CD14-positive monocyte (primary cell): ENCODE measurements around the gene TMEM201. TPM values are rescaled to one million over a fixed set of nuclear protein-coding genes. Genes with fewer than 3 reads are reported as not detected.

Experiments used
- DNase-seq, 3 donors: peaks; one replicate each; pipeline ENCODE4 v3.0.0-alpha.2; 2011 to 2022
- H2AFZ ChIP-seq: 2 replicates; pipeline ENCODE4 v1.6.0; 2012; ENCODE audit warnings: mild to moderate bottlenecking, low read depth, low read length, inconsistent platforms; ENCODE audit not compliant: insufficient read depth, poor library complexity, severe bottlenecking
- H3K27ac ChIP-seq, 2 donors: 1 replicate in 1 of 2; 2 replicates in 1 of 2; pipeline ENCODE4 v1.5.1; 2012 to 2013; ENCODE audit warnings: low read length in 2 of 2, control low read depth in 1 of 2, inconsistent platforms in 1 of 2, low read depth in 1 of 2, mild to moderate bottlenecking in 1 of 2
- H3K27me3 ChIP-seq, 2 donors: one replicate each; pipeline versions ENCODE4 v1.6.0 to v1.6.1; 2011 to 2013; ENCODE audit warnings: low read length in 2 of 2; ENCODE audit not compliant: control insufficient read depth in 2 of 2, insufficient read depth in 2 of 2
- H3K36me3 ChIP-seq, 2 donors: replicated peaks in 1 of 2; 1 replicate in 1 of 2; 2 replicates in 1 of 2; pipeline versions ENCODE4 v1.5.1 to v1.6.1; 2012 to 2013; ENCODE audit warnings: low read length in 2 of 2, control low read depth in 1 of 2, inconsistent platforms in 1 of 2, mild to moderate bottlenecking in 1 of 2; ENCODE audit not compliant: insufficient read depth in 2 of 2, control insufficient read depth in 1 of 2
- H3K4me1 ChIP-seq, 2 donors: 1 replicate in 1 of 2; 2 replicates in 1 of 2; pipeline versions ENCODE4 v1.5.1 to v1.6.1; 2012 to 2013; ENCODE audit warnings: low read length in 2 of 2, control low read depth in 1 of 2, inconsistent platforms in 1 of 2, mild to moderate bottlenecking in 1 of 2, moderate library complexity in 1 of 2; ENCODE audit not compliant: insufficient read depth in 2 of 2, control insufficient read depth in 1 of 2
- H3K4me2 ChIP-seq: replicated peaks from 2 replicates; pipeline ENCODE3; 2012; ENCODE audit warnings: low read length, moderate library complexity, mild to moderate bottlenecking; ENCODE audit not compliant: poor library complexity, severe bottlenecking; ENCODE audit errors: extremely low read depth
- H3K4me3 ChIP-seq, 3 experiments: fragments of 200-600 bp in 1 of 3; sonication (generic) in 1 of 3; replicated peaks in 1 of 3; 1 replicate in 2 of 3; 2 replicates in 1 of 3; pipeline ENCODE4 v1.5.1; 2011 to 2013; ENCODE audit warnings: low read length in 3 of 3, mild to moderate bottlenecking in 3 of 3, control low read depth in 2 of 3, low read depth in 2 of 3, inconsistent platforms in 1 of 3, moderate library complexity in 1 of 3
- H3K79me2 ChIP-seq: 2 replicates; pipeline ENCODE4 v1.6.0; 2012; ENCODE audit warnings: mild to moderate bottlenecking, control low read depth, inconsistent platforms, low read length, moderate library complexity; ENCODE audit not compliant: insufficient read depth
- H3K9ac ChIP-seq: 2 replicates; pipeline ENCODE4 v1.6.0; 2017; ENCODE audit warnings: low read length, mild to moderate bottlenecking; ENCODE audit not compliant: insufficient read depth, poor library complexity, severe bottlenecking
- H3K9me3 ChIP-seq, 2 donors: replicated peaks in 1 of 2; 1 replicate in 1 of 2; 2 replicates in 1 of 2; pipeline versions ENCODE4 v1.5.1 to v1.6.1; 2012 to 2013; ENCODE audit warnings: low read length in 2 of 2, control low read depth in 1 of 2; ENCODE audit not compliant: control insufficient read depth in 1 of 2, insufficient read depth in 1 of 2
- H4K20me1 ChIP-seq: 2 replicates; pipeline ENCODE4 v1.6.0; 2012; ENCODE audit warnings: mild to moderate bottlenecking, low read length, control low read depth, moderate library complexity; ENCODE audit not compliant: insufficient read depth
- H3K27ac Mint-ChIP-seq, 7 donors: one replicate each; pipeline ENCODE4 v1.8.0; 2020; ENCODE audit warnings: mild to moderate bottlenecking in 7 of 7, mixed read lengths in 7 of 7, moderate library complexity in 6 of 7, inconsistent platforms in 2 of 7
- H3K27me3 Mint-ChIP-seq, 3 donors: one replicate each; pipeline ENCODE4 v1.8.0; 2021 to 2022; ENCODE audit warnings: low read depth in 3 of 3, mild to moderate bottlenecking in 3 of 3, mixed read lengths in 3 of 3, moderate library complexity in 3 of 3, inconsistent platforms in 1 of 3
- H3K36me3 Mint-ChIP-seq, 2 donors: one replicate each; pipeline ENCODE4 v1.8.0; 2020; ENCODE audit warnings: mixed read lengths in 2 of 2, inconsistent platforms in 1 of 2, mild to moderate bottlenecking in 1 of 2
- H3K4me1 Mint-ChIP-seq: one replicate; pipeline ENCODE4 v1.8.0; 2020; ENCODE audit warnings: mild to moderate bottlenecking, mixed read lengths
- H3K4me3 Mint-ChIP-seq, 2 donors: one replicate each; pipeline ENCODE4 v1.8.0; 2020; ENCODE audit warnings: mild to moderate bottlenecking in 2 of 2, mixed read lengths in 2 of 2, moderate library complexity in 1 of 2
- H3K9me3 Mint-ChIP-seq, 7 donors: one replicate each; pipeline ENCODE4 v1.8.0; 2020 to 2022; ENCODE audit warnings: mixed read lengths in 7 of 7, mild to moderate bottlenecking in 6 of 7, moderate library complexity in 6 of 7, inconsistent platforms in 2 of 7
- CTCF ChIP-seq: fragments of 200-600 bp; IDR thresholded peaks from one replicate; pipeline ENCODE4 v1.8.0; 2022; ENCODE audit warnings: antibody characterized with exemption, mild to moderate bottlenecking
- WGBS: methylation state at CpG from one replicate; pipeline ENCODE4 v1.1.5; 2013; ENCODE audit warnings: missing lambda C conversion rate; ENCODE audit not compliant: insufficient coverage; 5-methylcytosine and 5-hydroxymethylcytosine counted together
- intact Hi-C, 2 donors: fragments of 100-400 bp; cut with micrococcal nuclease; formaldehyde crosslinking; loops; one replicate each; pipeline versions ENCODE4 v1.15.0 to v1.15.1; 2023
- polyA plus RNA-seq, 3 donors: library from polyadenylated mRNA; depleted of rRNA in 1 of 3; unstranded in 2 of 3; stranded (reverse) in 1 of 3; fragments of 300-500 nt in 2 of 3; fragments of >200 nt in 1 of 3; fragmentation: Illumina TruSeq in 2 of 3; gene quantifications; 1 replicate in 2 of 3; 2 replicates in 1 of 3; pipeline ENCODE4 v1.2.3, GENCODE V29; 2012 to 2021

The TMEM201 gene
- polyA plus RNA-seq, 3 donors, result 0.37 to 3.7 (median 0.37) TPM

- TF ChIP-seq CTCF, result no peak
- peaks cover 45% of the 10 kb centered on the region for H3K4me1 Mint-ChIP-seq
- Histone ChIP-seq H3K27ac (peak overlapping the region in 1 of 2 donors; percentile 65), H3K27me3 (peaks cover 0 to 4% of the 10 kb centered on the region in 2 donors), H2AFZ (peak overlapping the region; percentile 61), H4K20me1 (peaks cover 18% of the 10 kb centered on the region), H3K9ac (peak overlapping the region; percentile 36), H3K36me3 (peaks cover 3 to 9% of the 10 kb centered on the region in 2 donors), H3K79me2 (peaks cover 50% of the 10 kb centered on the region), H3K4me3 (peak overlapping the region in 1 of 3 experiments; percentile 55), H3K4me1 (peaks cover 48 to 53% of the 10 kb centered on the region in 2 donors), H3K9me3 (no peaks in the 10 kb centered on the region), H3K4me2 (peak overlapping the region; percentile 50)
- DNase-seq, result no peak
- no peaks in the 10 kb centered on the region for H3K9me3 Mint-ChIP-seq
- H3K27me3 Mint-ChIP-seq, result peaks cover 3 to 5% (median 5%) of the 10 kb centered on the region in 3 donors
- H3K4me3 Mint-ChIP-seq, result peak overlapping the region; percentile 50 to 68
- intact Hi-C loops, result no loop called here
- peaks cover 16% of the 10 kb centered on the region in 2 donors for H3K36me3 Mint-ChIP-seq
- peak overlapping the region in 4 of 7 donors; percentile 12 to 75 (median 47) for H3K27ac Mint-ChIP-seq
- WGBS, result 56% methylated on average over 8 of the region's 9 CpGs
These were observed 4.4 kb downstream of the TMEM201 start for GRCh38 chr1:9593147-9593491.

GRCh38 chr1:9593492-9594465, 5.1 kb downstream of the TMEM201 start:
- 62% methylated on average over 22 of the region's 25 CpGs for WGBS
- Histone ChIP-seq H3K4me2 (peak overlapping the region; percentile 50), H3K36me3 (peaks cover 7 to 9% of the 10 kb centered on the region in 2 donors), H2AFZ (peak overlapping the region; percentile 61), H3K27ac (peak overlapping the region in 1 of 2 donors; percentile 65), H4K20me1 (peaks cover 18% of the 10 kb centered on the region), H3K4me3 (peak overlapping the region in 1 of 3 experiments; percentile 55), H3K9ac (peak overlapping the region; percentile 36), H3K4me1 (peaks cover 46 to 51% of the 10 kb centered on the region in 2 donors), H3K9me3 (no peaks in the 10 kb centered on the region), H3K27me3 (peaks cover 0 to 4% of the 10 kb centered on the region in 2 donors), H3K79me2 (peaks cover 50% of the 10 kb centered on the region)
- no peak for TF ChIP-seq CTCF
- peak; percentile 75 to 78 (median 76) for DNase-seq
- Mint-ChIP-seq H3K27me3 (peaks cover 3 to 5% (median 5%) of the 10 kb centered on the region in 3 donors), H3K36me3 (peaks cover 18 to 20% of the 10 kb centered on the region in 2 donors), H3K27ac (peak overlapping the region in 5 of 7 donors; percentile 25 to 75 (median 59)), H3K4me3 (peak overlapping the region; percentile 50 to 68), H3K9me3 (no peaks in the 10 kb centered on the region), H3K4me1 (peaks cover 42% of the 10 kb centered on the region)
- intact Hi-C loops, result no loop called here
